Measurements from ENCODE around the gene RALGPS1.

The RALGPS1 gene

GRCh38 chr9:127097683-127098082, 183.1 kb downstream of the RALGPS1 start:
- DNase-seq (ENCODE audit: low read depth in 3 of 3): no peak

- no peak for DNase-seq (ENCODE audit: low read depth in 3 of 3)
These were observed 184.5 kb downstream of the RALGPS1 start for GRCh38 chr9:127098916-127099553.

GRCh38 chr9:127099664-127100063, 185.1 kb downstream of the RALGPS1 start:
- DNase-seq (ENCODE audit: low read depth in 3 of 3): no peak

- DNase-seq (ENCODE audit: low read depth in 3 of 3): no peak
These were observed 187.6 kb downstream of the RALGPS1 start for GRCh38 chr9:127102176-127102575.

GRCh38 chr9:127102788-127103187, 188.2 kb downstream of the RALGPS1 start:
- DNase-seq (ENCODE audit: low read depth in 3 of 3): no peak

GRCh38 chr9:127104581-127105311, 190.2 kb downstream of the RALGPS1 start:
- no peak for DNase-seq (ENCODE audit: low read depth in 3 of 3)

GRCh38 chr9:127105805-127106465, 191.4 kb downstream of the RALGPS1 start:
- DNase-seq (ENCODE audit: low read depth in 3 of 3): no peak

GRCh38 chr9:127106466-127106855, 191.9 kb downstream of the RALGPS1 start:
- DNase-seq (ENCODE audit: low read depth in 3 of 3): no peak

- DNase-seq (ENCODE audit: low read depth in 3 of 3): no peak
These were observed 192.8 kb downstream of the RALGPS1 start for GRCh38 chr9:127107171-127107928.

- no peak for DNase-seq (ENCODE audit: low read depth in 3 of 3)
These were observed 193.6 kb downstream of the RALGPS1 start for GRCh38 chr9:127107929-127108876.

GRCh38 chr9:127109212-127109711, 194.7 kb downstream of the RALGPS1 start:
- no peak for DNase-seq (ENCODE audit: low read depth in 3 of 3)

GRCh38 chr9:127112056-127112455, 197.5 kb downstream of the RALGPS1 start:
- no peak for DNase-seq (ENCODE audit: low read depth in 3 of 3)

GRCh38 chr9:127112735-127113161, 198.2 kb downstream of the RALGPS1 start:
- no peak for DNase-seq (ENCODE audit: low read depth in 3 of 3)

GRCh38 chr9:127113191-127113972, 198.8 kb downstream of the RALGPS1 start:
- DNase-seq (ENCODE audit: low read depth in 3 of 3): no peak

GRCh38 chr9:127114606-127115005, 200.0 kb downstream of the RALGPS1 start:
- DNase-seq (ENCODE audit: low read depth in 3 of 3): no peak

- no peak for DNase-seq (ENCODE audit: low read depth in 3 of 3)
These were observed 201.6 kb downstream of the RALGPS1 start for GRCh38 chr9:127116088-127116726.

GRCh38 chr9:127116957-127117356, 202.4 kb downstream of the RALGPS1 start:
- no peak for DNase-seq (ENCODE audit: low read depth in 3 of 3)

- DNase-seq (ENCODE audit: low read depth in 3 of 3): no peak
These were observed 203.2 kb downstream of the RALGPS1 start for GRCh38 chr9:127117801-127118200.

GRCh38 chr9:127118597-127119319, 204.2 kb downstream of the RALGPS1 start:
- no peak for DNase-seq (ENCODE audit: low read depth in 3 of 3)
